WTC11 (cell line): ENCODE data around the gene LRMDA. TPM values are rescaled to one million over a fixed set of nuclear protein-coding genes. Genes with fewer than 3 reads are reported as not detected.

ENCODE experiments used
- ATAC-seq: fragments of 200-7000 bp; cut with Tn5 transposase; 2 replicates; pipeline ENCODE4 v1.10.0; 2021; ENCODE audit warnings: mild to moderate bottlenecking, moderate library complexity
- CTCF ChIA-PET: fragments of 300-600 bp; sonication (Branson Sonifier 250); formaldehyde crosslinking; loops from one replicate; lab custom pipeline; 2021; ENCODE audit warnings: antibody characterized with exemption; lab: Charles Lee
- POLR2A ChIA-PET: fragments of 350-600 bp; sonication (Branson Sonifier 250); formaldehyde crosslinking; loops from one replicate; lab custom pipeline; 2021; ENCODE audit warnings: antibody characterized with exemption; lab: Charles Lee
- DNase-seq: peaks from one replicate; pipeline ENCODE4 v3.0.0; 2021; ENCODE audit warnings: low spot score
- H3K27ac Mint-ChIP-seq: 2 replicates; pipeline ENCODE4 v1.8.0; 2021; ENCODE audit warnings: mixed read lengths
- H3K27me3 Mint-ChIP-seq: 2 replicates; pipeline ENCODE4 v1.8.0; 2021; ENCODE audit warnings: low read depth, mild to moderate bottlenecking, moderate library complexity, mixed read lengths
- H3K36me3 Mint-ChIP-seq: 2 replicates; pipeline ENCODE4 v1.8.0; 2021; ENCODE audit warnings: mixed read lengths
- H3K4me1 Mint-ChIP-seq: 2 replicates; pipeline ENCODE4 v1.8.0; 2022; ENCODE audit warnings: mixed read lengths
- H3K4me3 Mint-ChIP-seq: 2 replicates; pipeline ENCODE4 v1.8.0; 2021; ENCODE audit warnings: mild to moderate bottlenecking, moderate library complexity, mixed read lengths
- H3K9me3 Mint-ChIP-seq: 2 replicates; pipeline ENCODE4 v1.8.0; 2021; ENCODE audit warnings: mixed read lengths
- AFF4 ChIP-seq: sonication (generic); formaldehyde crosslinking; IDR thresholded peaks from 2 replicates; pipeline ENCODE4 v1.8.1; 2023; ENCODE audit warnings: mild to moderate bottlenecking, missing genetic modification reagents, borderline replicate concordance
- ATF1 ChIP-seq: sonication (generic); formaldehyde crosslinking; IDR thresholded peaks from 2 replicates; pipeline ENCODE4 v1.8.1; 2023; ENCODE audit warnings: mild to moderate bottlenecking, moderate library complexity, missing genetic modification reagents
- ATF2 ChIP-seq: sonication (generic); formaldehyde crosslinking; IDR thresholded peaks from 2 replicates; pipeline ENCODE4 v1.8.1; 2022; ENCODE audit warnings: low read depth, missing genetic modification reagents, borderline replicate concordance
- CREM ChIP-seq: sonication (generic); formaldehyde crosslinking; IDR thresholded peaks from 2 replicates; pipeline ENCODE4 v1.8.1; 2022; ENCODE audit warnings: mild to moderate bottlenecking, missing genetic modification reagents, moderate library complexity
- E2F4 ChIP-seq: sonication (generic); formaldehyde crosslinking; IDR thresholded peaks from 2 replicates; pipeline ENCODE4 v1.8.1; 2022; ENCODE audit warnings: low read depth, mild to moderate bottlenecking, moderate library complexity, missing genetic modification reagents, borderline replicate concordance
- GTF2I ChIP-seq: fragments of 250-450 bp; sonication (Bioruptor Pico); conservative IDR thresholded peaks from 2 replicates; pipeline ENCODE4 v1.4.0; 2021; ENCODE audit warnings: mild to moderate bottlenecking
- JAZF1 ChIP-seq: fragments of 250-450 bp; sonication (Bioruptor Pico); IDR thresholded peaks from 2 replicates; pipeline ENCODE4 v1.9.0; 2021; ENCODE audit warnings: moderate library complexity, mild to moderate bottlenecking, inconsistent platforms
- MAX ChIP-seq: sonication (generic); formaldehyde crosslinking; IDR thresholded peaks from 2 replicates; pipeline ENCODE4 v1.8.0; 2022; ENCODE audit warnings: mild to moderate bottlenecking, missing genetic modification reagents
- MLX ChIP-seq: sonication (generic); formaldehyde crosslinking; IDR thresholded peaks from 2 replicates; pipeline ENCODE4 v1.8.1; 2023; ENCODE audit warnings: mild to moderate bottlenecking, missing genetic modification reagents, moderate library complexity
- SMAD3 ChIP-seq: sonication (generic); formaldehyde crosslinking; IDR thresholded peaks from 2 replicates; pipeline ENCODE4 v1.8.0; 2022; ENCODE audit warnings: missing genetic modification reagents, mild to moderate bottlenecking, borderline replicate concordance
- SP1 ChIP-seq: sonication (generic); formaldehyde crosslinking; conservative IDR thresholded peaks from 2 replicates; pipeline ENCODE4 v1.8.1; 2022; ENCODE audit warnings: missing genetic modification reagents
- ZMAT4 ChIP-seq: fragments of 250-450 bp; sonication (Bioruptor Pico); IDR thresholded peaks from 2 replicates; pipeline ENCODE4 v1.9.0; 2021; ENCODE audit warnings: mild to moderate bottlenecking
- ZNF121 ChIP-seq: sonication (generic); formaldehyde crosslinking; IDR thresholded peaks from 2 replicates; pipeline ENCODE4 v1.8.0; 2023; ENCODE audit warnings: missing genetic modification reagents
- ZNF232 ChIP-seq: sonication (generic); formaldehyde crosslinking; IDR thresholded peaks from 2 replicates; pipeline ENCODE4 v1.8.0; 2022; ENCODE audit warnings: mild to moderate bottlenecking, missing genetic modification reagents
- total RNA-seq: library from RNA; stranded (reverse); gene quantifications from 3 replicates; pipeline ENCODE4 v1.2.3, GENCODE V29; 2021
- TF ChIP-seq, protein P1 (sequence below): sonication (generic); formaldehyde crosslinking; IDR thresholded peaks from 2 replicates; pipeline ENCODE4 v1.8.0; 2022; ENCODE audit warnings: missing genetic modification reagents
- TF ChIP-seq, protein P2 (sequence below): sonication (generic); formaldehyde crosslinking; IDR thresholded peaks from 2 replicates; pipeline ENCODE4 v1.8.0; 2022; ENCODE audit warnings: mild to moderate bottlenecking, missing genetic modification reagents
- TF ChIP-seq, protein P3 (sequence below): fragments of 200-600 bp; IDR thresholded peaks from 2 replicates; pipeline ENCODE4 v1.8.0; 2022; ENCODE audit warnings: antibody characterized with exemption

Gene LRMDA
- total RNA-seq, 1 experiment from 2014 or later = 0.92 TPM

GRCh38 chr10:75653761-75654160, 222.3 kb downstream of the LRMDA start:
- DNase-seq = no peak
- Mint-ChIP-seq H3K4me3 (no peak overlapping the region), H3K27ac (no peak overlapping the region), H3K27me3 (peaks cover 43% of the 10 kb centered on the region), H3K4me1 (peaks cover 2% of the 10 kb centered on the region; the same call in 1 of the 2 replicates), H3K9me3 (no peaks in the 10 kb centered on the region), H3K36me3 (no peaks in the 10 kb centered on the region)
- TF ChIP-seq CREM (CRISPR knock-in tag) (no peak), ATF2 (CRISPR knock-in tag) (no peak), GTF2I (CRISPR knock-in tag) (no peak), ZNF232 (no peak), MAX (CRISPR knock-in tag) (no peak), SMAD3 (CRISPR knock-in tag) (no peak), JAZF1 (no peak), E2F4 (CRISPR knock-in tag) (no peak)
- TF ChIP-seq, protein P1, sequence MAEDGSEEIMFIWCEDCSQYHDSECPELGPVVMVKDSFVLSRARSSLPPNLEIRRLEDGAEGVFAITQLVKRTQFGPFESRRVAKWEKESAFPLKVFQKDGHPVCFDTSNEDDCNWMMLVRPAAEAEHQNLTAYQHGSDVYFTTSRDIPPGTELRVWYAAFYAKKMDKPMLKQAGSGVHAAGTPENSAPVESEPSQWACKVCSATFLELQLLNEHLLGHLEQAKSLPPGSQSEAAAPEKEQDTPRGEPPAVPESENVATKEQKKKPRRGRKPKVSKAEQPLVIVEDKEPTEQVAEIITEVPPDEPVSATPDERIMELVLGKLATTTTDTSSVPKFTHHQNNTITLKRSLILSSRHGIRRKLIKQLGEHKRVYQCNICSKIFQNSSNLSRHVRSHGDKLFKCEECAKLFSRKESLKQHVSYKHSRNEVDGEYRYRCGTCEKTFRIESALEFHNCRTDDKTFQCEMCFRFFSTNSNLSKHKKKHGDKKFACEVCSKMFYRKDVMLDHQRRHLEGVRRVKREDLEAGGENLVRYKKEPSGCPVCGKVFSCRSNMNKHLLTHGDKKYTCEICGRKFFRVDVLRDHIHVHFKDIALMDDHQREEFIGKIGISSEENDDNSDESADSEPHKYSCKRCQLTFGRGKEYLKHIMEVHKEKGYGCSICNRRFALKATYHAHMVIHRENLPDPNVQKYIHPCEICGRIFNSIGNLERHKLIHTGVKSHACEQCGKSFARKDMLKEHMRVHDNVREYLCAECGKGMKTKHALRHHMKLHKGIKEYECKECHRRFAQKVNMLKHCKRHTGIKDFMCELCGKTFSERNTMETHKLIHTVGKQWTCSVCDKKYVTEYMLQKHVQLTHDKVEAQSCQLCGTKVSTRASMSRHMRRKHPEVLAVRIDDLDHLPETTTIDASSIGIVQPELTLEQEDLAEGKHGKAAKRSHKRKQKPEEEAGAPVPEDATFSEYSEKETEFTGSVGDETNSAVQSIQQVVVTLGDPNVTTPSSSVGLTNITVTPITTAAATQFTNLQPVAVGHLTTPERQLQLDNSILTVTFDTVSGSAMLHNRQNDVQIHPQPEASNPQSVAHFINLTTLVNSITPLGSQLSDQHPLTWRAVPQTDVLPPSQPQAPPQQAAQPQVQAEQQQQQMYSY = no peak
- TF ChIP-seq, protein P2, sequence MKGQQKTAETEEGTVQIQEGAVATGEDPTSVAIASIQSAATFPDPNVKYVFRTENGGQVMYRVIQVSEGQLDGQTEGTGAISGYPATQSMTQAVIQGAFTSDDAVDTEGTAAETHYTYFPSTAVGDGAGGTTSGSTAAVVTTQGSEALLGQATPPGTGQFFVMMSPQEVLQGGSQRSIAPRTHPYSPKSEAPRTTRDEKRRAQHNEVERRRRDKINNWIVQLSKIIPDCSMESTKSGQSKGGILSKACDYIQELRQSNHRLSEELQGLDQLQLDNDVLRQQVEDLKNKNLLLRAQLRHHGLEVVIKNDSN (CRISPR knock-in tag) = no peak
- CTCF ChIA-PET = interaction anchor here (4.0 kb wide), 1 partner anchor 253 kb away, joined by 30 read pairs; the partner anchor contains the start of gene ZNF503
- POLR2A ChIA-PET = no interaction called here
- no peak for ATAC-seq

- Mint-ChIP-seq H3K4me1 (peaks cover 2% of the 10 kb centered on the region; the same call in 1 of the 2 replicates), H3K27me3 (peaks cover 38% of the 10 kb centered on the region), H3K27ac (no peak overlapping the region), H3K36me3 (no peaks in the 10 kb centered on the region), H3K4me3 (no peak overlapping the region), H3K9me3 (no peaks in the 10 kb centered on the region)
- ChIA-PET CTCF (interaction anchor here (4.0 kb wide), 1 partner anchor 254 kb away, joined by 30 read pairs; the partner anchor contains the start of gene ZNF503), POLR2A (no interaction called here)
- no peak for ATAC-seq
- DNase-seq = no peak
- TF ChIP-seq ATF1 (CRISPR knock-in tag) (no peak), ZMAT4 (no peak), SP1 (CRISPR knock-in tag) (no peak), AFF4 (CRISPR knock-in tag) (no peak), ZNF121 (CRISPR knock-in tag) (no peak), MLX (CRISPR knock-in tag) (no peak)
- TF ChIP-seq, protein P3, sequence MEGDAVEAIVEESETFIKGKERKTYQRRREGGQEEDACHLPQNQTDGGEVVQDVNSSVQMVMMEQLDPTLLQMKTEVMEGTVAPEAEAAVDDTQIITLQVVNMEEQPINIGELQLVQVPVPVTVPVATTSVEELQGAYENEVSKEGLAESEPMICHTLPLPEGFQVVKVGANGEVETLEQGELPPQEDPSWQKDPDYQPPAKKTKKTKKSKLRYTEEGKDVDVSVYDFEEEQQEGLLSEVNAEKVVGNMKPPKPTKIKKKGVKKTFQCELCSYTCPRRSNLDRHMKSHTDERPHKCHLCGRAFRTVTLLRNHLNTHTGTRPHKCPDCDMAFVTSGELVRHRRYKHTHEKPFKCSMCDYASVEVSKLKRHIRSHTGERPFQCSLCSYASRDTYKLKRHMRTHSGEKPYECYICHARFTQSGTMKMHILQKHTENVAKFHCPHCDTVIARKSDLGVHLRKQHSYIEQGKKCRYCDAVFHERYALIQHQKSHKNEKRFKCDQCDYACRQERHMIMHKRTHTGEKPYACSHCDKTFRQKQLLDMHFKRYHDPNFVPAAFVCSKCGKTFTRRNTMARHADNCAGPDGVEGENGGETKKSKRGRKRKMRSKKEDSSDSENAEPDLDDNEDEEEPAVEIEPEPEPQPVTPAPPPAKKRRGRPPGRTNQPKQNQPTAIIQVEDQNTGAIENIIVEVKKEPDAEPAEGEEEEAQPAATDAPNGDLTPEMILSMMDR = no peak
These were observed 222.8 kb downstream of the LRMDA start for GRCh38 chr10:75654171-75654771.
